Stomach (tissue), 9 donors: ENCODE results near the gene PAX5. TPM values are rescaled to one million over a fixed set of nuclear protein-coding genes. Genes with fewer than 3 reads are reported as not detected.

Experiments
- DNase-seq, 2 donors: peaks; one replicate each; pipeline versions ENCODE4 v3.0.0 to v3.0.0-alpha.2; 2013 to 2019
- H3K27ac ChIP-seq, 5 donors: fragments of 200-600 bp in 4 of 5; sonication (generic) in 4 of 5; one replicate each; pipeline ENCODE4 v1.5.1; 2013 to 2019; ENCODE audit warnings: mild to moderate bottlenecking in 1 of 5, moderate library complexity in 1 of 5
- H3K27me3 ChIP-seq, 3 donors: fragments of 200-600 bp; sonication (generic); one replicate each; pipeline ENCODE4 v1.5.1; 2017 to 2019; ENCODE audit warnings: mixed run types in 1 of 3
- H3K36me3 ChIP-seq, 4 donors: fragments of 200-600 bp; sonication (generic); 1 replicate in 3 of 4; 2 replicates in 1 of 4; pipeline ENCODE4 v1.5.1; 2016 to 2019
- H3K4me1 ChIP-seq, 4 donors: fragments of 200-600 bp; sonication (generic); one replicate each; pipeline ENCODE4 v1.5.1; 2016 to 2019
- H3K4me3 ChIP-seq, 4 donors: fragments of 200-600 bp; sonication (generic) in 3 of 4; one replicate each; pipeline ENCODE4 v1.5.1; 2016 to 2019; ENCODE audit warnings: mild to moderate bottlenecking in 1 of 4
- H3K9me3 ChIP-seq, 4 donors: fragments of 200-600 bp; sonication (generic); one replicate each; pipeline ENCODE4 v1.5.1; 2016 to 2019
- EP300 ChIP-seq: sonication (generic); formaldehyde crosslinking; IDR thresholded peaks from one replicate; pipeline ENCODE4 v1.6.1; 2017; ENCODE audit warnings: antibody characterized with exemption
- POLR2A ChIP-seq, 4 donors: fragments of 450-650 bp; IDR thresholded peaks; one replicate each; pipeline ENCODE4 v1.6.1; 2016; ENCODE audit warnings: antibody characterized with exemption in 4 of 4, control low read depth in 2 of 4, mild to moderate bottlenecking in 1 of 4, moderate library complexity in 1 of 4
- POLR2AphosphoS5 ChIP-seq, 3 donors: sonication (generic); formaldehyde crosslinking; IDR thresholded peaks; one replicate each; pipeline ENCODE4 v1.6.1; 2016; ENCODE audit warnings: antibody characterized with exemption in 3 of 3
- WGBS, 5 donors: extraction: QIAGEN DNeasy Blood & Tissue Kit in 3 of 5; methylation state at CpG; one replicate each; pipeline versions ENCODE4 v1.1.5 to v1.1.7; 2013 to 2018; 5-methylcytosine and 5-hydroxymethylcytosine counted together
- intact Hi-C: fragments of 100-400 bp; cut with DNase I; formaldehyde crosslinking; loops from one replicate; pipeline ENCODE4 v1.15.1; 2023; ENCODE audit warnings: low total_unique reads
- polyA plus RNA-seq, 3 donors: library from polyadenylated mRNA; stranded (reverse); fragments of 200-250 nt; gene quantifications; one replicate each; pipeline ENCODE4 v1.2.3, GENCODE V29; 2013
- total RNA-seq, 5 donors: library from RNA; depleted of rRNA; stranded (reverse); fragments of >200 nt; gene quantifications; one replicate each; pipeline versions ENCODE4 v1.1.0 to v1.2.3, GENCODE V29; 2014 to 2016
- TF ChIP-seq, protein P1 (sequence below), 7 experiments: fragments of 450-650 bp in 4 of 7; fragments of 200-600 bp in 3 of 7; sonication (generic) in 3 of 7; IDR thresholded peaks; one replicate each; pipeline ENCODE4 v1.5.1; 2016 to 2019; ENCODE audit warnings: antibody characterized with exemption in 7 of 7, control low read depth in 2 of 7, mild to moderate bottlenecking in 1 of 7
- donor health status: healthy with polysubstance abuse.
- donor health status: Bipolar disorder and iron deficiency.
- donor health status: healthy.

PAX5 gene
- total and polyA plus RNA-seq, 8 donors: 0.43 to 1.3 TPM; not detected in 6

DNA sequence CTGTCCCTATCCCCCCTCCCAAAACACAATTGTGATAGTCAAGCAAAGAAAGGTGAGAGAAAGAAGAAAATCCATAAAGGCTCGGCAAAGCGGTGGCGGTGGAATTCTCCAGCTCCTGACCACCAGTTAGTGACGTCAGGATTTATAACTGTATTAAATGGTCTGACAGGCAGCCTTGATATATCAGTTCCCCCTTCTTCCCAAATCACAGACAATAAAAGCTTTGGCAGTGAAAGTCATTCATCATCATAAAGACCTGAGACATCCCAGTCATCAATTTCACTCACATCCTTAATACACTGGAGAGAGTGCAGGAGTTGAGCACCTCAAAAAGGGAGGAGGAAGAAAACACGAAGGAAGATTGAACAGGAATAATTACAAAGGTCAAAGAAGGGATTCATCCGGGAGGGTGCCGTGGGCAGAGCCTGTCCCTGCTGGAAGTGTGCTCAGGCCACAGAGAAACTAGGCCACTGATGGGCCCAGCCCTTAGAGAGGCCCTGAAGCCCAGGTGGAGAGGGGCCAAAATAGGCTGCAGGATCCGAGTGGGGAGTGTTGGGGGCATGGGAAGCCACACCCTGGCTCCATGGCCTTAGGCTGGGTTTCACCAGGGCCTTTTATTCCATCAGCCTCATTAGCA lies 131.9 kb downstream of the PAX5 start:
- no peak for DNase-seq
- H3K36me3 ChIP-seq: no peaks in the 10 kb centered on the region
- no peak overlapping the region for H3K27ac ChIP-seq
- intact Hi-C loops: no loop called here
- 60 to 77% (median 73%) methylated on average over 8 of the region's 8 CpGs for WGBS, 5 donors
- H3K27me3 ChIP-seq: peaks cover 0 to 57% (median 0%) of the 10 kb centered on the region in 3 donors
- no peak overlapping the region for H3K4me3 ChIP-seq
- no peaks in the 10 kb centered on the region for H3K4me1 ChIP-seq
- TF ChIP-seq EP300: no peak
- H3K9me3 ChIP-seq: no peaks in the 10 kb centered on the region

DNA sequence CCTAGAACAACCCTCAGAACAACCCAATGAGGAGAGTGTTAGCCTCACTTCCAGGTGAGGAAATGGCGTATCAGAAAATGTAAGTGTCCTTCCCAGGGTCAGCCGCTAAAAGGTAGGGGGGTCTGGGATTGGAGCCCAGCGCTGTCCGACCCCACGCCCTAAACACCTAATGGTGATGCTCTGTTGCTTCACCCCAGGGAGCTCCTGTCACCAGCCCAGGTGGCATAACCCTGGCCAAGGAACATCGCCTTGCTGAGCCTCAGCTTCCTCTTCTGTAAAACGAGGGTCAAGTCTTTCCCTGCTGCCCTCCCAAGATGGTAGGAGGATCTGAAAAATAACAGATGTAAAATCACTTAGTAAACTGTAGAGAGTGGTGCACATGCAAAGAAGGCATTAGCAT lies 132.5 kb downstream of the PAX5 start:
- intact Hi-C loops: no loop called here
- no peak for DNase-seq
- WGBS, 5 donors: 75 to 82% (median 81%) methylated on average over 7 of the region's 7 CpGs
- Histone ChIP-seq H3K27me3 (peaks cover 0 to 50% (median 0%) of the 10 kb centered on the region in 3 donors), H3K4me1 (no peaks in the 10 kb centered on the region), H3K4me3 (no peak overlapping the region), H3K36me3 (no peaks in the 10 kb centered on the region), H3K9me3 (no peaks in the 10 kb centered on the region), H3K27ac (no peak overlapping the region)
- TF ChIP-seq POLR2AphosphoS5 (IDR thresholded peaks at IDR 0.05) (no peak), POLR2A (IDR thresholded peaks at IDR 0.05) (no peak), EP300 (no peak)
- TF ChIP-seq, protein P1, sequence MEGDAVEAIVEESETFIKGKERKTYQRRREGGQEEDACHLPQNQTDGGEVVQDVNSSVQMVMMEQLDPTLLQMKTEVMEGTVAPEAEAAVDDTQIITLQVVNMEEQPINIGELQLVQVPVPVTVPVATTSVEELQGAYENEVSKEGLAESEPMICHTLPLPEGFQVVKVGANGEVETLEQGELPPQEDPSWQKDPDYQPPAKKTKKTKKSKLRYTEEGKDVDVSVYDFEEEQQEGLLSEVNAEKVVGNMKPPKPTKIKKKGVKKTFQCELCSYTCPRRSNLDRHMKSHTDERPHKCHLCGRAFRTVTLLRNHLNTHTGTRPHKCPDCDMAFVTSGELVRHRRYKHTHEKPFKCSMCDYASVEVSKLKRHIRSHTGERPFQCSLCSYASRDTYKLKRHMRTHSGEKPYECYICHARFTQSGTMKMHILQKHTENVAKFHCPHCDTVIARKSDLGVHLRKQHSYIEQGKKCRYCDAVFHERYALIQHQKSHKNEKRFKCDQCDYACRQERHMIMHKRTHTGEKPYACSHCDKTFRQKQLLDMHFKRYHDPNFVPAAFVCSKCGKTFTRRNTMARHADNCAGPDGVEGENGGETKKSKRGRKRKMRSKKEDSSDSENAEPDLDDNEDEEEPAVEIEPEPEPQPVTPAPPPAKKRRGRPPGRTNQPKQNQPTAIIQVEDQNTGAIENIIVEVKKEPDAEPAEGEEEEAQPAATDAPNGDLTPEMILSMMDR (IDR thresholded peaks at IDR 0.05): no peak

DNA sequence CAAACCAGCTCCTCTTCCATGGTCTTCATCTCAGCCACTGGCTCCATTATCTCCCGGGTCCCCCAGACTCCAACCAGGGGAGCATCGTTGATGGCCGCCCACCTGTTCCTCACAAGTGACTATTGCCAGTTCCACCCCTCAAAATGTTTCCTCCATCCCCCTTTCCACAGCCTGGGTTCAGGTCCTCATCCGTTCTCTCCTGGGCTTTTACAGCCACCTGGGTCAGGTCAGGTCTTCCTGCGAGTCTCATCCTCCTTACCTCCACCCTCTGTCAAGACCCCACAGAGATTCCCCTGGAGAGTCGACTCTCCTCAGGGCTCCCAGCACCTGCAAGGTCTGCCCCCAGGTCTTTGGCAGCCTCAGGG lies 133.2 kb downstream of the PAX5 start:
- Histone ChIP-seq H3K27me3 (peaks cover 0 to 44% (median 0%) of the 10 kb centered on the region in 3 donors), H3K9me3 (no peaks in the 10 kb centered on the region), H3K4me1 (no peaks in the 10 kb centered on the region), H3K4me3 (no peak overlapping the region), H3K27ac (no peak overlapping the region), H3K36me3 (no peaks in the 10 kb centered on the region)
- TF ChIP-seq EP300: no peak
- no peak for TF ChIP-seq POLR2A (IDR thresholded peaks at IDR 0.05)
- TF ChIP-seq POLR2AphosphoS5 (IDR thresholded peaks at IDR 0.05): no peak
- TF ChIP-seq, protein P1 (IDR thresholded peaks at IDR 0.05): no peak
- 86 to 98% (median 90%) methylated on average over 6 of the region's 6 CpGs for WGBS, 5 donors
- no peak for DNase-seq
- intact Hi-C loops: no loop called here

DNA sequence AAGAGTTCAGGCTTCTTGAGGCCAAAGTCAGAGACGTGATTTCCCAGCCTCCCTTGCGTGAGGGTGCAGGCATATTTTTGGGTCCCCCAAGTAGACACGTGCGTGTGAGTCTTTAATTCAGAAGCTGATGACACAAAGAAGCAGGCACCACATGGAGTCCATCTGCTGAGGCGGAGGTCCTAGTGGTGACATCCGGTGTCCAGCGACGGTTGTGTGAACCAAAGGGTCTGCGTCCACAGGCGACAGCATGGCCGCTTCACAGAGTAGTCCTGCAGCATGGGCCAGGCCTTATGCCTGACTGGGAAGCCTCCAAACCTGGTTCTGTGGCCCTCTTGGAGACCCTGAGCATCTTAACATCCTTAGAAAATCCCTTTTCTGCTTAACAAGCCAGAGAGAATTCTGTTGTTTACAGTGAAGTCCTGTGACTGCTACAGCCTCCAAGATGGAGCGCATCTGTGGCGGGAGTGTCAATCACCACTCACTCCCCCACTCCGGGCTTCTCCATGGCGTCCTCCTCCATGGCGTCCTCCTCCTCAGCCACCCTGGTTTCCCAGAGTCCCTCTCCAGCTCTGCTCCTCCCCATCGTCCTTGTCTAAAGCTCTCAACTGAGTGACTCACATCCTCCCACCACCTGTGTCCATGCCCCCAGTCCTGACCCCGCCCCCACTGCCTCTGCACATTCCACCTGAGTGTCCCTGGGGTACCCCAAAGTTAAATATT lies 133.8 kb downstream of the PAX5 start:
- TF ChIP-seq POLR2A (IDR thresholded peaks at IDR 0.05): no peak
- no peak for TF ChIP-seq POLR2AphosphoS5 (IDR thresholded peaks at IDR 0.05)
- TF ChIP-seq, protein P1 (IDR thresholded peaks at IDR 0.05): no peak
- no peak for TF ChIP-seq EP300
- Histone ChIP-seq H3K9me3 (no peaks in the 10 kb centered on the region), H3K27me3 (peaks cover 0 to 38% (median 0%) of the 10 kb centered on the region in 3 donors), H3K36me3 (no peaks in the 10 kb centered on the region), H3K4me1 (no peaks in the 10 kb centered on the region), H3K4me3 (no peak overlapping the region), H3K27ac (no peak overlapping the region)
- intact Hi-C loops: no loop called here
- 78 to 81% (median 79%) methylated on average over 11 to 18 of the region's 18 CpGs for WGBS, 5 donors
- no peak for DNase-seq

DNA sequence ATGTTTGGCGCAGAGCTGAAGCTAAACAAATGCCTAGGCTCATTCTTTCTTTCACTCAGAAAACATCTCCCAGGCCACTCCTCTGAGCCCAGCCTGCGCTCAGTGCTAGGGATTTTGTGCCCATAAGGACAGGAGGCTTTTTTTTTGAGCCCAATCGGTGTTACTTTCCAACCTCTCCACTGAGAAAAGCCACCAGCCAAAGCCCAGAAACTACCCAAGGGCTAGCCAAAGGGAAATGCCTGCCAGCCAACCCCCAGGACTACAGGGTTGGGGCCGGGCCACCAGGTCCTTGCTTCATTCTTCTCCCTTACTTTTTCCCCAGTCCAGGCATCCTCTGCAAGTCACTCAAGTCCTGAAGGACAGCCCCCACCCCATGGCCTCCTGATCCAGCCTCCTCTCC lies 134.7 kb downstream of the PAX5 start:
- no peak overlapping the region for H3K27ac ChIP-seq
- H3K9me3 ChIP-seq: no peaks in the 10 kb centered on the region
- intact Hi-C loops: no loop called here
- H3K4me1 ChIP-seq: no peaks in the 10 kb centered on the region
- no peaks in the 10 kb centered on the region for H3K36me3 ChIP-seq
- TF ChIP-seq POLR2A (IDR thresholded peaks at IDR 0.05) (no peak), EP300 (no peak), POLR2AphosphoS5 (IDR thresholded peaks at IDR 0.05) (no peak)
- TF ChIP-seq, protein P1 (IDR thresholded peaks at IDR 0.05): no peak
- 85 to 91% (median 88%) methylated on average over 4 of the region's 4 CpGs for WGBS, 5 donors
- H3K27me3 ChIP-seq: peaks cover 0 to 33% (median 0%) of the 10 kb centered on the region in 3 donors
- no peak overlapping the region for H3K4me3 ChIP-seq
- DNase-seq: no peak
